GM21723 (cell line): Measurements from ENCODE around the gene UVSSA.
"Not testable (repeated sequence)": the region's sequence is repeated elsewhere in the genome, so short reads cannot be mapped to it uniquely, and the experiment has no call there.

Experiments used
- ATAC-seq: cut with Tn5 transposase; IDR thresholded peaks from one replicate; pipeline ENCODE4 v1.9.1; 2021; ENCODE audit warnings: mild to moderate bottlenecking, moderate library complexity; ENCODE audit not compliant: unreplicated experiment

UVSSA gene

GRCh38 chr4:1330761-1331590 lies 16.0 kb upstream of the UVSSA start:
- no peak for ATAC-seq

GRCh38 chr4:1331591-1332353 lies 15.2 kb upstream of the UVSSA start:
- ATAC-seq, result no peak

- ATAC-seq, result no peak
Measured at GRCh38 chr4:1332686-1333085, 14.3 kb upstream of the UVSSA start.

GRCh38 chr4:1333256-1333655 lies 13.8 kb upstream of the UVSSA start:
- ATAC-seq, result no peak

- ATAC-seq, result not testable (repeated sequence)
Measured at GRCh38 chr4:1333851-1334578, 13.0 kb upstream of the UVSSA start.

GRCh38 chr4:1334579-1334895 lies 12.5 kb upstream of the UVSSA start:
- no peak for ATAC-seq

- not testable (repeated sequence) for ATAC-seq
Measured at GRCh38 chr4:1335193-1335883, 11.7 kb upstream of the UVSSA start.

GRCh38 chr4:1336088-1336491 lies 10.9 kb upstream of the UVSSA start:
- no peak for ATAC-seq

GRCh38 chr4:1337376-1337831 lies 9.6 kb upstream of the UVSSA start:
- ATAC-seq, result no peak

- ATAC-seq, result no peak
Measured at GRCh38 chr4:1337951-1338751, 8.9 kb upstream of the UVSSA start.

- ATAC-seq, result no peak
Measured at GRCh38 chr4:1338752-1339414, 8.1 kb upstream of the UVSSA start.

GRCh38 chr4:1339489-1339888 lies 7.5 kb upstream of the UVSSA start:
- no peak for ATAC-seq

- no peak for ATAC-seq
Measured at GRCh38 chr4:1340181-1340747, 6.7 kb upstream of the UVSSA start.

- ATAC-seq, result no peak
Measured at GRCh38 chr4:1340861-1341260, 6.1 kb upstream of the UVSSA start.

- no peak for ATAC-seq
Measured at GRCh38 chr4:1342003-1342402, 5.0 kb upstream of the UVSSA start.

- no peak for ATAC-seq
Measured at GRCh38 chr4:1344696-1345095, 2.3 kb upstream of the UVSSA start.

GRCh38 chr4:1345903-1346780 lies 866 bp upstream of the UVSSA start:
- peak; percentile 31 for ATAC-seq

- ATAC-seq, result peak; percentile 31
Measured at GRCh38 chr4:1347410-1347864, 429 bp downstream of the UVSSA start.
